ENCODE measurements around the gene ALS2. TPM values are rescaled to one million over a fixed set of nuclear protein-coding genes. Genes with fewer than 3 reads are reported as not detected.

ALS2 gene
- total RNA-seq, 1 experiment from 2014 or later = 56.1 TPM

GRCh38 chr2:201675454-201675853 lies 105.3 kb downstream of the ALS2 start:
- no peaks in the 10 kb centered on the region for H3K36me3 ChIP-seq (ENCODE audit: insufficient read depth, low read length, poor library complexity, severe bottlenecking)
- ChIA-PET CTCF (no interaction called here), POLR2A (ENCODE audit: low non-redundant PET) (no interaction called here)
- no peaks in the 10 kb centered on the region for H3K9me3 ChIP-seq (ENCODE audit: low read depth, low read length, poor library complexity, severe bottlenecking)
- BruUV-seq (replicated peaks) = no TSS peak
- H3K27me3 ChIP-seq (replicated peaks; ENCODE audit: insufficient read depth, low read depth, low read length, poor library complexity) = no peaks in the 10 kb centered on the region
- no peak for DNase-seq (ENCODE audit: low spot score)
- TF ChIP-seq CTCF (conservative IDR thresholded peaks at IDR 0.05; ENCODE audit: low read depth, low read length) = no peak
- no peak for TF ChIP-seq EZH2 (IDR thresholded peaks at IDR 0.05; ENCODE audit: borderline replicate concordance, low read depth, low read length, poor library complexity, severe bottlenecking)
- H3K4me1 ChIP-seq (ENCODE audit: insufficient read depth, low read length, poor library complexity, severe bottlenecking) = no peaks in the 10 kb centered on the region
- no peak overlapping the region for H3K27ac ChIP-seq (ENCODE audit: low read depth, low read length, poor library complexity, severe bottlenecking)
- H3K4me3 ChIP-seq (ENCODE audit: low read depth, low read length, poor library complexity, severe bottlenecking) = no peak overlapping the region
- intact Hi-C loops (cut with micrococcal nuclease; ENCODE audit: unreplicated experiment) = no loop called here

GRCh38 chr2:201674794-201675193 lies 105.9 kb downstream of the ALS2 start:
- H3K9me3 ChIP-seq (ENCODE audit: low read depth, low read length, poor library complexity, severe bottlenecking) = no peaks in the 10 kb centered on the region
- no TSS peak for BruUV-seq (replicated peaks)
- H3K27me3 ChIP-seq (replicated peaks; ENCODE audit: insufficient read depth, low read depth, low read length, poor library complexity) = no peaks in the 10 kb centered on the region
- no peak overlapping the region for H3K4me3 ChIP-seq (ENCODE audit: low read depth, low read length, poor library complexity, severe bottlenecking)
- ChIA-PET POLR2A (ENCODE audit: low non-redundant PET) (no interaction called here), CTCF (no interaction called here)
- intact Hi-C loops (cut with micrococcal nuclease; ENCODE audit: unreplicated experiment) = no loop called here
- no peak for TF ChIP-seq EZH2 (IDR thresholded peaks at IDR 0.05; ENCODE audit: borderline replicate concordance, low read depth, low read length, poor library complexity, severe bottlenecking)
- no peak for TF ChIP-seq CTCF (conservative IDR thresholded peaks at IDR 0.05; ENCODE audit: low read depth, low read length)
- no peak overlapping the region for H3K27ac ChIP-seq (ENCODE audit: low read depth, low read length, poor library complexity, severe bottlenecking)
- no peak for DNase-seq (ENCODE audit: low spot score)
- no peaks in the 10 kb centered on the region for H3K4me1 ChIP-seq (ENCODE audit: insufficient read depth, low read length, poor library complexity, severe bottlenecking)
- H3K36me3 ChIP-seq (ENCODE audit: insufficient read depth, low read length, poor library complexity, severe bottlenecking) = no peaks in the 10 kb centered on the region

- Histone ChIP-seq H3K4me1 (ENCODE audit: insufficient read depth, low read length, poor library complexity, severe bottlenecking) (no peaks in the 10 kb centered on the region), H3K4me3 (ENCODE audit: low read depth, low read length, poor library complexity, severe bottlenecking) (no peak overlapping the region), H3K36me3 (ENCODE audit: insufficient read depth, low read length, poor library complexity, severe bottlenecking) (no peaks in the 10 kb centered on the region), H3K27me3 (replicated peaks; ENCODE audit: insufficient read depth, low read depth, low read length, poor library complexity) (no peaks in the 10 kb centered on the region), H3K27ac (ENCODE audit: low read depth, low read length, poor library complexity, severe bottlenecking) (no peak overlapping the region), H3K9me3 (ENCODE audit: low read depth, low read length, poor library complexity, severe bottlenecking) (no peaks in the 10 kb centered on the region)
- no peak for TF ChIP-seq EZH2 (IDR thresholded peaks at IDR 0.05; ENCODE audit: borderline replicate concordance, low read depth, low read length, poor library complexity, severe bottlenecking)
- no peak for TF ChIP-seq CTCF (conservative IDR thresholded peaks at IDR 0.05; ENCODE audit: low read depth, low read length)
- no peak for DNase-seq (ENCODE audit: low spot score)
- intact Hi-C loops (cut with micrococcal nuclease; ENCODE audit: unreplicated experiment) = no loop called here
- ChIA-PET POLR2A (ENCODE audit: low non-redundant PET) (no interaction called here), CTCF (no interaction called here)
- no TSS peak for BruUV-seq (replicated peaks)
These were observed 106.4 kb downstream of the ALS2 start for GRCh38 chr2:201674298-201674697.

Measured in A673 (cell line).